GM23248 (cell line): Measurements from ENCODE around the gene LBHD1.

Source experiments
- EZH2 ChIP-seq: fragments of 200-600 bp; sonication (generic); IDR thresholded peaks from 2 replicates; pipeline ENCODE4 v1.6.1; 2018; ENCODE audit warnings: antibody characterized with exemption, mild to moderate bottlenecking; ENCODE audit not compliant: insufficient read depth, poor library complexity, severe bottlenecking
- EZH2phosphoT487 ChIP-seq: fragments of 200-600 bp; sonication (generic); IDR thresholded peaks from 2 replicates; pipeline ENCODE4 v1.6.1; 2018; ENCODE audit warnings: antibody characterized with exemption, moderate library complexity, mild to moderate bottlenecking, low read depth; ENCODE audit not compliant: insufficient read depth

DNA sequence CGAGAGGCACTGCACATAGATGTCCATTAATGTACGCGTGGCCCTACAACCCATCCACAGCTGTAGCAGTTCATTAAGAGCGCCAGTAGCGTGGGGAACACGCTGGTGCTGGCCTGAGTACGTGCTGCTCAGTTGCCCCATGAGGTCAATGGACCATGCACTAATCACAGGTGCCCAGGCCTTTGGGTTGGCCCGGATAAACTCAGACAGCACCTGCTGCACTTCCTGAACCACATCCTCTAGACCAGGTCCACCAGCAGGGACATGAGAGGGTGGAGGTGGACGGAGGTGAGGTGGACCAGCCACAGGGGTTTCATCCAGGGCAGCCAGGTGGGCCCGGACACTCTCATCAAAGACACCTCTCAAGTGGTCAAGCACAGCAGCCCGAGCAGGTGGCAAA, 22.6 kb downstream of the LBHD1 start:
- TF ChIP-seq EZH2 (no peak), EZH2phosphoT487 (no peak)
